ENCODE measurements around the gene LSM7. TPM values are rescaled to one million over a fixed set of nuclear protein-coding genes. Genes with fewer than 3 reads are reported as not detected.

The LSM7 gene
- polyA plus RNA-seq, 3 donors, result 98.6 to 312 (median 132) TPM

DNA sequence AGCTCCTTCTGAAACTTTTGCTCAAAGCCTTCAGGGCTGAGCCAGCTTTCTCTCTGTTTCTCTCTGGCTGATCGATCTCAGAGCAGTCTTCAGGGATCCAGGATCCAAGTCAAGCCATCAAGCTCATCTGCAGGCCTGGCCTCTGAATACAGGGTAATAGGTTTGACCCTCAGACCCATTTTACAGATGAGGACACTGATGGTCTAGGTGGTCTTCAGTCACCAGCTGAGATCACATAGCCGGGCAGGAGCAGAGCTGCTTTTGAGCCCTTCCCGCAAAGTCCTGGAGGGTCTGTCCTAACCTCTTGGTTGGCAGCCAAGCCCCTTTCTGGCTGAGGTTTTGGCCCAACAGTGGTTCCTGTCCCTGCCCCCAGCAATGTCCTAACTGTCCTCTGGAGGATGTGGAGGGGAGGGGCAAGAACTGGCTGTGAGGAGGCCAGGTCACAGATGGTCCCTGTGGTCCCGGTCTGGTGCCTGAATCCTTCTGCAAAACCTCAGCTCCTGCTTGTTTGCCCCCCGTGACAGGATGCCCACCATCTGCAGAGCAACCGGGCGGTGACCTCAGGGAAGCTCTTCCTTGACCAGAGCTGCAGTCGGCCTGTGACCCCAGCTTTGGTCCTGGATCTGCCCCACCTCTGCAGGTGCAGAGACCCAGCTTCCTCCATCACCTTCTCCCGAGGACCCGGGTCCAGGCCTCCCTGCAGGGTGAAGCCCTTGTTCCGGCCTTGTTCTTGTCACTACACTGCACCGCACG, 40.6 kb downstream of the LSM7 start:
- Histone ChIP-seq H3K4me3 (replicated peaks in 1 of 3; ENCODE audit: low read depth in 2 of 3, low read length in 3 of 3) (peak overlapping the region in 1 of 3 experiments; percentile 51), H2AFZ (ENCODE audit: insufficient read depth, low read depth, low read length, poor library complexity, severe bottlenecking) (no peak overlapping the region), H3K79me2 (ENCODE audit: insufficient read depth, low read length) (peaks cover 32% of the 10 kb centered on the region), H3K4me2 (replicated peaks; ENCODE audit: extremely low read depth, low read length, poor library complexity, severe bottlenecking) (peak overlapping the region; percentile 85), H3K9me3 (replicated peaks in 1 of 2; ENCODE audit: control insufficient read depth in 1 of 2, insufficient read depth in 1 of 2, low read length in 2 of 2) (no peaks in the 10 kb centered on the region), H3K4me1 (ENCODE audit: control insufficient read depth in 1 of 2, insufficient read depth in 2 of 2, low read length in 2 of 2) (peaks cover 49 to 77% of the 10 kb centered on the region in 2 donors), H3K36me3 (replicated peaks in 1 of 2; ENCODE audit: control insufficient read depth in 1 of 2, insufficient read depth in 2 of 2, low read length in 2 of 2) (peaks cover 3 to 8% of the 10 kb centered on the region in 2 donors), H3K27ac (ENCODE audit: low read depth in 1 of 2, low read length in 2 of 2) (no peak overlapping the region), H3K27me3 (ENCODE audit: control insufficient read depth in 2 of 2, insufficient read depth in 2 of 2, low read length in 2 of 2) (no peaks in the 10 kb centered on the region), H4K20me1 (ENCODE audit: insufficient read depth, low read length) (peaks cover 24% of the 10 kb centered on the region), H3K9ac (ENCODE audit: insufficient read depth, low read length, poor library complexity, severe bottlenecking) (no peak overlapping the region)
- Mint-ChIP-seq H3K36me3 (peaks cover 6 to 18% of the 10 kb centered on the region in 2 donors), H3K27me3 (ENCODE audit: low read depth in 3 of 3) (peaks cover 4 to 14% (median 5%) of the 10 kb centered on the region in 3 donors), H3K4me1 (peaks cover 57% of the 10 kb centered on the region), H3K4me3 (peak overlapping the region; percentile 57 to 71), H3K9me3 (peaks cover 0 to 2% (median 0%) of the 10 kb centered on the region in 7 donors), H3K27ac (peak overlapping the region in 5 of 7 donors; percentile 10 to 96 (median 77))
- DNase-seq, result peak in 2 of 3 donors; percentile 13 to 28
- TF ChIP-seq, protein P1, sequence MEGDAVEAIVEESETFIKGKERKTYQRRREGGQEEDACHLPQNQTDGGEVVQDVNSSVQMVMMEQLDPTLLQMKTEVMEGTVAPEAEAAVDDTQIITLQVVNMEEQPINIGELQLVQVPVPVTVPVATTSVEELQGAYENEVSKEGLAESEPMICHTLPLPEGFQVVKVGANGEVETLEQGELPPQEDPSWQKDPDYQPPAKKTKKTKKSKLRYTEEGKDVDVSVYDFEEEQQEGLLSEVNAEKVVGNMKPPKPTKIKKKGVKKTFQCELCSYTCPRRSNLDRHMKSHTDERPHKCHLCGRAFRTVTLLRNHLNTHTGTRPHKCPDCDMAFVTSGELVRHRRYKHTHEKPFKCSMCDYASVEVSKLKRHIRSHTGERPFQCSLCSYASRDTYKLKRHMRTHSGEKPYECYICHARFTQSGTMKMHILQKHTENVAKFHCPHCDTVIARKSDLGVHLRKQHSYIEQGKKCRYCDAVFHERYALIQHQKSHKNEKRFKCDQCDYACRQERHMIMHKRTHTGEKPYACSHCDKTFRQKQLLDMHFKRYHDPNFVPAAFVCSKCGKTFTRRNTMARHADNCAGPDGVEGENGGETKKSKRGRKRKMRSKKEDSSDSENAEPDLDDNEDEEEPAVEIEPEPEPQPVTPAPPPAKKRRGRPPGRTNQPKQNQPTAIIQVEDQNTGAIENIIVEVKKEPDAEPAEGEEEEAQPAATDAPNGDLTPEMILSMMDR (IDR thresholded peaks at IDR 0.05), result no peak
- intact Hi-C loops (cut with micrococcal nuclease), result loop anchor here in 1 of 2 donors (10.0 kb wide), 1 partner anchor 107 kb away; no protein-coding TSS in a partner anchor
- 24% methylated on average over 11 of the region's 13 CpGs for WGBS (ENCODE audit: insufficient coverage)

- peaks cover 12% of the 10 kb centered on the region for H4K20me1 ChIP-seq (ENCODE audit: insufficient read depth, low read length)
Measured at GRCh38 chr19:2286402-2287140, 41.8 kb downstream of the LSM7 start.

More at GRCh38 chr19:2286402-2287140, 41.8 kb downstream of the LSM7 start:
- Histone ChIP-seq H3K9ac (ENCODE audit: insufficient read depth, low read length, poor library complexity, severe bottlenecking) (no peak overlapping the region), H2AFZ (ENCODE audit: insufficient read depth, low read depth, low read length, poor library complexity, severe bottlenecking) (no peak overlapping the region), H3K27me3 (ENCODE audit: control insufficient read depth in 2 of 2, insufficient read depth in 2 of 2, low read length in 2 of 2) (no peaks in the 10 kb centered on the region), H3K4me1 (ENCODE audit: control insufficient read depth in 1 of 2, insufficient read depth in 2 of 2, low read length in 2 of 2) (peaks cover 54 to 76% of the 10 kb centered on the region in 2 donors), H3K9me3 (replicated peaks in 1 of 2; ENCODE audit: control insufficient read depth in 1 of 2, insufficient read depth in 1 of 2, low read length in 2 of 2) (no peaks in the 10 kb centered on the region), H3K4me3 (replicated peaks in 1 of 3; ENCODE audit: low read depth in 2 of 3, low read length in 3 of 3) (no peak overlapping the region), H3K79me2 (ENCODE audit: insufficient read depth, low read length) (peaks cover 31% of the 10 kb centered on the region), H3K36me3 (replicated peaks in 1 of 2; ENCODE audit: control insufficient read depth in 1 of 2, insufficient read depth in 2 of 2, low read length in 2 of 2) (no peaks in the 10 kb centered on the region), H3K4me2 (replicated peaks; ENCODE audit: extremely low read depth, low read length, poor library complexity, severe bottlenecking) (no peak overlapping the region), H3K27ac (ENCODE audit: low read depth in 1 of 2, low read length in 2 of 2) (no peak overlapping the region)
- Mint-ChIP-seq H3K4me3 (no peak overlapping the region), H3K4me1 (peaks cover 56% of the 10 kb centered on the region), H3K9me3 (peaks cover 0 to 4% (median 0%) of the 10 kb centered on the region in 7 donors), H3K27ac (peak overlapping the region in 1 of 7 donors; percentile 75), H3K36me3 (peaks cover 2 to 7% of the 10 kb centered on the region in 2 donors), H3K27me3 (ENCODE audit: low read depth in 3 of 3) (peaks cover 3 to 13% (median 4%) of the 10 kb centered on the region in 3 donors)
- DNase-seq, result no peak
- intact Hi-C loops (cut with micrococcal nuclease), result loop anchor here in 1 of 2 donors (10.0 kb wide), 1 partner anchor 108 kb away; no protein-coding TSS in a partner anchor
- TF ChIP-seq, protein P1 (IDR thresholded peaks at IDR 0.05), result no peak
- WGBS (ENCODE audit: insufficient coverage), result 98% methylated on average over 15 of the region's 20 CpGs

All from CD14-positive monocyte (primary cell).